HG02840 (cell line): ENCODE data around the gene TRIP10.
"Not testable (repeated sequence)": the region's sequence is repeated elsewhere in the genome, so short reads cannot be mapped to it uniquely, and the experiment has no call there.

Experiments
- ATAC-seq: cut with Tn5 transposase; IDR thresholded peaks from one replicate; pipeline ENCODE4 v1.9.1; 2021; ENCODE audit warnings: mild to moderate bottlenecking, moderate library complexity, moderate number of reproducible peaks; ENCODE audit not compliant: unreplicated experiment, low FRiP score

Gene TRIP10

GRCh38 chr19:6739883-6740588 is 556 bp downstream of the TRIP10 start:
- no peak for ATAC-seq

DNA sequence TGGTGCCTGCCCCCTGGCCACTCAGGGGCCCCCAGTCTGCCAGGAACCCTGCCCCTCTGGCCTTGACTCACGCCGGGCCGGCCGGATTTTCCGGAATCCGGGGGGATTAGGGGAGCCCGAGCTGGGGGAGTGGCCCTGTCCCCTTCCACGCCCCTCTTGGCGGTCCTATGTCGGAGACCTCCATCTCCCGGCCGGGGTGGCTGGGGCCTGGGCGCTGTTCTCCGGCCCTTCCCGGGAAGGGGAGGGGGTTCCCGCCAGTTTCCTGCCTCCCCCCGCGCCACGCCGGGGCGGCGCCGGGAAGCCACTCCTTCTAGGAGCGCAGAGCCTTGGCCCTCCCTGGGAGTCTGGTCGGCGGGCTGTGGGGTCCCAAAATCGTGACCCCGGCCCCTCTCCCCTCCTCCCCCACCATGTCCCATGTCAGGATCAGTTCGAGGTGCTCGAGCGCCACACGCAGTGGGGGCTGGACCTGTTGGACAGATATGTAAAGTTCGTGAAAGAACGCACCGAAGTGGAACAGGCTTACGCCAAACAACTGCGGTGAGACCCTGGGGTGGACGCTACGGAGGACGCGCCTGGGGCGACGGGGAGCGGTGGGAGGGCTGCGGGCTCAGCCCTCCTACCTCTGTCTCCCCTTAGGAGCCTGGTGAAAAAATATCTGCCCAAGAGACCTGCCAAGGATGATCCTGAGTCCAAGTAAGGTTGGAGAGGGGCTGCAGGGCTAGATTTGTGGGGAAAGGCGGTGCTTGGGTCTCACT is 1.3 kb downstream of the TRIP10 start:
- ATAC-seq: no peak

GRCh38 chr19:6743066-6743465 is 3.6 kb downstream of the TRIP10 start:
- ATAC-seq: no peak

DNA sequence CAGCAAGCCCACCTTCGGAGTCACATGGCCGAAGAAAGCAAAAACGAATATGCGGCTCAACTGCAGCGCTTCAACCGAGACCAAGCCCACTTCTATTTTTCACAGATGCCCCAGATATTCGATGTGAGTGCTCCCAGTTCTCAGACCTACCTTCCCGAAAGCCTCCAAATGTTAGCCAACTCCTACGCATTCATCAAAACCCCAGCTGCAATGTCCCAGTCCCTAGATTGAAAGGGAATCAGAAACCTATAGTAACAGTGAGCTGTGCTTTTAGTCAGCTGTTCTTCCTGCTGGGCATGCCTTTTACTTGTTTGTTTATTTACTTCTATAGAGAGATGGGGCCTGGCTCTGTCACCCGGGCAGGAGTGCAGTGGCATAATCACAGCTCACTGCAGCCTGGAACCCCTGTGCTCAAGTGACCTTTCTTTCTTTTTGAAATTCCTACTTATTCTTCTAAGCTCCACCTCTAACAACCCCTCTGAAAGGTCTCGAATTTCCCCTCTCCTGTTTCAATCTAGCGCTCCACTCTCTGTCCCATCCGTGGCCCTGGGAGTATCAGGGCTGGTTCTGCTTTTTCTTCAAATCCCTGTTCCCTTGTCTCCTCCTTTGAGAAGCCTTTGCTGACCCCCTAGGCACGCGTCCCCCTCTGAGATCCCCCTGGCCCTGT is 4.4 kb downstream of the TRIP10 start:
- ATAC-seq: no peak

- no peak for ATAC-seq
Observed at GRCh38 chr19:6744381-6745301, 5.2 kb downstream of the TRIP10 start.

GRCh38 chr19:6745965-6746364 is 6.5 kb downstream of the TRIP10 start:
- ATAC-seq: no peak

GRCh38 chr19:6748543-6748942 is 9.1 kb downstream of the TRIP10 start:
- not testable (repeated sequence) for ATAC-seq

- no peak for ATAC-seq
Observed at GRCh38 chr19:6750062-6750461, 10.6 kb downstream of the TRIP10 start.

DNA sequence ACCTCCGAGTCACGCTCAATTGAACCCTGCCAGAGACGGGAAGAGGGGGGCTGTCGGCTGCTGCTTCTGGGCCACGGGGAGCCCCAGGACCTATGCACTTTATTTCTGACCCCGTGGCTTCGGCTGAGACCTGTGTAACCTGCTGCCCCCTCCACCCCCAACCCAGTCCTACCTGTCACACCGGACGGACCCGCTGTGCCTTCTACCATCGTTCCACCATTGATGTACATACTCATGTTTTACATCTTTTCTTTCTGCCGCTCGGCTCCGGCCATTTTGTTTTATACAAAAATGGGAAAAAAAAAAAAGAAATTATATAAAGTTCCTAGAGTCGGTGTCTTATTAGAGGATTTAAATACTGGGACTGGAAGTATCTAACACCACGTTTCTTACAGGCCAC is 11.7 kb downstream of the TRIP10 start:
- no peak for ATAC-seq

GRCh38 chr19:6752256-6753177 is 13.0 kb downstream of the TRIP10 start:
- ATAC-seq: no peak

- peak; percentile 64 for ATAC-seq
Observed at GRCh38 chr19:6753178-6754031, 13.9 kb downstream of the TRIP10 start.

GRCh38 chr19:6754136-6754535 is 14.7 kb downstream of the TRIP10 start:
- ATAC-seq: no peak

DNA sequence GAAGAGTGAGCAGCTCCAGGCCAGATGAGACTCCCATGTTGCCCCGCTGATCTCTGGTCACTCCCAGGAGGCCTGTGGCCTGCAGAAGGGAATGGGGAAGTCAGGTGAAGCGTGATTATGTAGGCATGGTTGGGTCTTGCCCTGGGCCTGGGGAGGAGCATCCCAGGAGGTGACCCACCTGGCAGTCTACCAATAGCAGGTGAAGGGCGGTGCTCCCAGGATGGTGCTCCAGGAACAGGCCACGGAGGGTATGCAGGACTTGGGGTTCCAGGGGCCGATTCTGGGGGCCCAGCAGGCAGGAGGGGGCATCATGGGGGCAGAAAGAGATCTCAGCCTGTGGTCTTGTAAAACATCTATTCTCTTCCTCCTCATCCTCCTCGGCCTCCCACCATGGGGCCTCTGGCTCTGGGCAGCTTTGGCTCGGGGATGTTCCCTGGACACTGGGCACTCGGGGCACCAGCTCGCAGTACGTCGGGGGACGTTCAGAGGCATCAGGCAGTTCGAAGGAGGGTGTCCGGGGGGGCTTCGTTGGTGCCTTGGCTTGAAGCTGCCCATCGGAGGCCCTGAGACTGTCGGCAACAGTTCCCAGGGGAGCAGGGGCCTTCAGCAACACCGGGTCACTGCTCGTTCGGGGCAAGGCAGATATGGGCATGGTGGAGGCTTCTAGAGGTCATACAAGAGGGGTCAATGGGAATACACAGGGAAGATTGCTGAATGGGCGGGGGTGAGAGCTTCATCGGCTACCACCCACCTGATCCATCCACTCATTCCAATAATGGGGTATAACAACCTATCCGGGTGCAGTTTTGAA is 15.4 kb downstream of the TRIP10 start:
- no peak for ATAC-seq

- no peak for ATAC-seq
Observed at GRCh38 chr19:6760606-6761005, 21.1 kb downstream of the TRIP10 start.

- ATAC-seq: no peak
Observed at GRCh38 chr19:6761053-6761676, 21.7 kb downstream of the TRIP10 start.

- not testable (repeated sequence) for ATAC-seq
Observed at GRCh38 chr19:6762253-6762797, 22.8 kb downstream of the TRIP10 start.
